K562 (cell line): Measurements from ENCODE around the gene TCIRG1. TPM values are rescaled to one million over a fixed set of nuclear protein-coding genes. Genes with fewer than 3 reads are reported as not detected.

Source experiments
- BCOR ChIP-seq: fragments of 450-650 bp; IDR thresholded peaks from 2 replicates; pipeline ENCODE4 v1.6.1; 2016
- EP400 ChIP-seq: fragments of 450-650 bp; IDR thresholded peaks from 2 replicates; pipeline ENCODE4 v1.6.1; 2017; ENCODE audit warnings: antibody characterized with exemption, mild to moderate bottlenecking, moderate library complexity
- FOXM1 ChIP-seq, 2 experiments: fragments of 450-650 bp in 1 of 2; sonication (generic) in 1 of 2; formaldehyde crosslinking in 1 of 2; IDR thresholded peaks; 2 replicates each; pipeline versions ENCODE4 v1.6.1 to v1.9.0; 2017 to 2022; ENCODE audit warnings: low read depth in 2 of 2, mild to moderate bottlenecking in 2 of 2, missing genetic modification reagents in 1 of 2, moderate library complexity in 1 of 2
- HMGN3 ChIP-seq: IDR thresholded peaks from 2 replicates; pipeline ENCODE4 v1.6.1; 2011; ENCODE audit warnings: borderline replicate concordance, low read depth, mild to moderate bottlenecking, mixed read lengths, low read length; ENCODE audit not compliant: insufficient read length; ENCODE audit errors: extremely low read depth
- KDM1A ChIP-seq, 2 experiments: fragments of 450-650 bp; IDR thresholded peaks; 2 replicates each; pipeline ENCODE4 v1.6.1; 2016; ENCODE audit warnings: mild to moderate bottlenecking in 2 of 2
- MAX ChIP-seq: sonication (generic); formaldehyde crosslinking; IDR thresholded peaks from 2 replicates; pipeline ENCODE4 v1.9.0; 2022; ENCODE audit warnings: mild to moderate bottlenecking, missing genetic modification reagents
- MNT ChIP-seq, 2 experiments: fragments of 450-650 bp; conservative IDR thresholded peaks; 2 replicates each; pipeline ENCODE4 v1.6.1; 2017; ENCODE audit warnings: mild to moderate bottlenecking in 2 of 2, moderate library complexity in 2 of 2
- TOE1 ChIP-seq, 2 experiments: fragments of 450-650 bp in 1 of 2; sonication (generic) in 1 of 2; formaldehyde crosslinking in 1 of 2; IDR thresholded peaks; 2 replicates each; pipeline versions ENCODE4 v1.7.1 to v1.8.0; 2016 to 2022; ENCODE audit warnings: borderline replicate concordance in 2 of 2, mild to moderate bottlenecking in 2 of 2, antibody characterized with exemption in 1 of 2, inconsistent platforms in 1 of 2, low read depth in 1 of 2, missing genetic modification reagents in 1 of 2, moderate library complexity in 1 of 2
- TRIM25 ChIP-seq: fragments of 450-650 bp; IDR thresholded peaks from 2 replicates; pipeline ENCODE4 v1.7.0; 2016; ENCODE audit warnings: borderline replicate concordance
- USF1 ChIP-seq: sonication (generic); formaldehyde crosslinking; IDR thresholded peaks from 2 replicates; pipeline ENCODE4 v1.9.0; 2022; ENCODE audit warnings: mild to moderate bottlenecking, missing genetic modification reagents
- USF2 ChIP-seq: sonication (generic); formaldehyde crosslinking; IDR thresholded peaks from 2 replicates; pipeline ENCODE4 v1.5.0; 2020; ENCODE audit warnings: missing genetic modification reagents
- ZNF12 ChIP-seq: sonication (generic); formaldehyde crosslinking; IDR thresholded peaks from 2 replicates; pipeline ENCODE4 v1.4.0; 2020; ENCODE audit warnings: mild to moderate bottlenecking, missing genetic modification reagents
- ZNF232 ChIP-seq: sonication (generic); formaldehyde crosslinking; IDR thresholded peaks from 2 replicates; pipeline ENCODE4 v1.8.0; 2022; ENCODE audit warnings: mild to moderate bottlenecking, missing genetic modification reagents
- ZNF639 ChIP-seq, 2 experiments: fragments of 200-800 bp in 1 of 2; sonication (Bioruptor generic) in 1 of 2; sonication (generic) in 1 of 2; formaldehyde crosslinking in 1 of 2; IDR thresholded peaks in 1 of 2; conservative IDR thresholded peaks in 1 of 2; 2 replicates each; pipeline versions ENCODE4 v1.5.0 to v1.6.1; 2016 to 2020; ENCODE audit warnings: missing compliant biosample characterization in 1 of 2, missing genetic modification characterization in 1 of 2, missing genetic modification reagents in 1 of 2
- ZNF644 ChIP-seq: fragments of 200-800 bp; sonication (Bioruptor generic); IDR thresholded peaks from 2 replicates; pipeline ENCODE4 v1.6.1; 2016; ENCODE audit warnings: low read depth, missing genetic modification characterization, missing compliant biosample characterization
- polyA plus RNA-seq, 8 experiments: library from polyadenylated mRNA; depleted of rRNA in 4 of 8; stranded (reverse) in 5 of 8; unstranded in 3 of 8; fragments of >200 nt; fragmentation: Nextera tagmentation in 2 of 8; fragmentation: Illumina TruSeq in 1 of 8; extraction: Ambion mirVana in 2 of 8; extraction: Trizol in 1 of 8; gene quantifications; 2 replicates each; pipeline versions ENCODE4 v1.2.1 to v1.2.3, GENCODE V29; 2011 to 2014; ENCODE audit warnings: inconsistent platforms in 1 of 8, missing spikeins in 1 of 8
- total RNA-seq, 7 experiments: library from RNA; depleted of rRNA in 6 of 7; stranded (reverse); fragments of >200 nt in 6 of 7; fragmentation: Illumina TruSeq in 2 of 7; extraction: Trizol in 2 of 7; gene quantifications; 2 replicates each; pipeline versions ENCODE4 v1.2.1 to v1.2.3, GENCODE V29; 2011 to 2021; ENCODE audit warnings: low replicate concordance in 1 of 7

Gene TCIRG1
- total and polyA plus RNA-seq, 9 of the 15 experiments (the other 6 are each of a cell fraction or from before 2014, with no cell fraction given): 0.49 to 143 (median 24.4) TPM

- TF ChIP-seq ZNF232: no peak
- TF ChIP-seq USF2: peak; percentile 69
- TF ChIP-seq EP400: peak; percentile 68
- no peak for TF ChIP-seq TRIM25
- peak; percentile 95 to 98 for TF ChIP-seq MNT (conservative IDR thresholded peaks at IDR 0.05)
- peak; percentile 74 for TF ChIP-seq MAX (CRISPR knock-in tag)
- TF ChIP-seq KDM1A (IDR thresholded peaks at IDR 0.05): peak in 1 of 2 experiments; percentile 77; a peak in 2 of 4 replicates
- 0 out of 2 replicates have a peak, but pooled peaks have one; percentile 27 for TF ChIP-seq ZNF644 (tag)
- peak; percentile 38; the same call in 1 of the 2 replicates for TF ChIP-seq ZNF12
- TF ChIP-seq ZNF639 (CRISPR knock-in tag; conservative IDR thresholded peaks at IDR 0.05 in 1 of 2, IDR thresholded peaks at IDR 0.05 in 1 of 2): peak in 1 of 2 experiments; percentile 60; a peak in 1 of 4 replicates
- TF ChIP-seq USF1 (CRISPR knock-in tag): peak; percentile 75
- TF ChIP-seq TOE1 (IDR thresholded peaks at IDR 0.05; ENCODE audit: borderline replicate concordance): peak; percentile 42; the same call in 1 of the 2 replicates
- no peak for TF ChIP-seq TOE1 (CRISPR knock-in tag; IDR thresholded peaks at IDR 0.05; ENCODE audit: borderline replicate concordance, low read depth)
- TF ChIP-seq HMGN3: peak; percentile 55
- 0 out of 2 replicates have a peak, but pooled peaks have one; percentile 21 for TF ChIP-seq FOXM1 (IDR thresholded peaks at IDR 0.05; ENCODE audit: low read depth)
- no peak for TF ChIP-seq FOXM1 (CRISPR knock-in tag; IDR thresholded peaks at IDR 0.05; ENCODE audit: low read depth)
- 0 out of 2 replicates have a peak, but pooled peaks have one; percentile 45 for TF ChIP-seq BCOR
Measured at GRCh38 chr11:68003846-68004550, 34.8 kb upstream of the TCIRG1 start, which contains the start of gene UNC93B1 (continued).
